CMK (cell line): ENCODE measurements around the gene NHP2.

Source experiments
- DNase-seq: peaks from one replicate; pipeline ENCODE4 v3.0.0-alpha.2; 2010; ENCODE audit warnings: low read depth

Gene NHP2

DNA sequence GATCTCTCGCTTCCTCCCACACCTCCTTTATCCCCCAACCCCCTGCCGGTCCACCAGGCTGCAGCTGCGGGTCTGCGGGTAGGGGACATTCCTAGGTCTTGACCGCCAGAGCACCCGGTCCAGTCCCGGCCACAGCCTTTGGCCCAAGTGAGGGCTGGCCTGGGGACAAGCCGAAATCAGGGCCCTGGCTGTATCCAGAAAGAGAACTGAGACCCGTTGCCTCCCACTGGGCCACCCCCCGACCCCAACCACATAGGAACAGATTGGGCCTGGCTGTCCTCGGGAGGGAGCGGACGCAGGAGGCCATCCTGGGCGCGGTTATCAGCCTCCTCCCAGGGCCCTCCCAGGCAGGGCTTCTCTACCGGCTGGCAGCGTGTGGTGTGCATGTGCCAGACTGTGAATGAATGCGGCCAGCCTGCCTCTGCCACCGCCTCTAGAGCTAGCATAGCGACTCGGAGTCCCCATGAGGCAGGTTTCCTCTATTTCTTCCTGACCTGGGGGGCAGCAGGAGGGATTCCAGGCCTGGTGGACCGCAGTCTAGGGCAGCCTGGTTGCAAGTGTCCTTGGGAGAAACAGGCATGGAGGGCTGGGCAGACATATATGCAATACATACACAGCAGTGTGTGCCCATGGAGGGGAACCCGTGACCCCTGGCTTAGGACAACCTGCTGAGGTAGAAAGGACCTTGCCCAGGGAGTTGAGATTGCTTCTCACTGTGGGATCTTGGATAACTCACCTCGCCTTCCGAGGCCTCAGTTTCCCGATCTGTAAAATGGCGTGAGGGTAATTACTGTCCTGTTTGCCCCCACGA is 39.2 kb downstream of the NHP2 start:
- no peak for DNase-seq

DNA sequence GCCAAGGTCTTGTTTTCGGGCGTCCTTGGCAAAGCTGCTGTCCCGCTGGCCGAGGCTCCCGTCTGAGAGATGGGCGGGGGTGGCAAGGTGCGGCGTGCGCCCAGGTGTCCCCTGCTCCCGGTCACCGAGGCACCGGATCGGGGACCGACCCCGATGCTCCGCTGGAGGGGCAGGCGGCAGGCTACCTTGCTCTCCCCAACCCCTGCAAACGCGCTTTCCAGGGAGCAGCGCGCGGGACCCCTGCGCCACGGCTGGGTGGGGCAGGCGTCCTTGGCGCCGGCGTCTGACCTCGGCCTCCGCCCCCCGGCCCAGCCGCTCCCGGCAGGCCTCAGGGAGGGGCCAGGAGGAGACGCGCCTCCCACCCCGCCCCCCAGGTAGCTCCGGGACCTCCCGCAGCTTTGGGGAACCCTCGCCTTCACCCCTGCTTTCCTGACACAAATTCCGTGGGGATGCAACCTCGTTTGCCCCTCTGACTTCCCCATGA is 39.8 kb downstream of the NHP2 start:
- DNase-seq, result no peak

DNA sequence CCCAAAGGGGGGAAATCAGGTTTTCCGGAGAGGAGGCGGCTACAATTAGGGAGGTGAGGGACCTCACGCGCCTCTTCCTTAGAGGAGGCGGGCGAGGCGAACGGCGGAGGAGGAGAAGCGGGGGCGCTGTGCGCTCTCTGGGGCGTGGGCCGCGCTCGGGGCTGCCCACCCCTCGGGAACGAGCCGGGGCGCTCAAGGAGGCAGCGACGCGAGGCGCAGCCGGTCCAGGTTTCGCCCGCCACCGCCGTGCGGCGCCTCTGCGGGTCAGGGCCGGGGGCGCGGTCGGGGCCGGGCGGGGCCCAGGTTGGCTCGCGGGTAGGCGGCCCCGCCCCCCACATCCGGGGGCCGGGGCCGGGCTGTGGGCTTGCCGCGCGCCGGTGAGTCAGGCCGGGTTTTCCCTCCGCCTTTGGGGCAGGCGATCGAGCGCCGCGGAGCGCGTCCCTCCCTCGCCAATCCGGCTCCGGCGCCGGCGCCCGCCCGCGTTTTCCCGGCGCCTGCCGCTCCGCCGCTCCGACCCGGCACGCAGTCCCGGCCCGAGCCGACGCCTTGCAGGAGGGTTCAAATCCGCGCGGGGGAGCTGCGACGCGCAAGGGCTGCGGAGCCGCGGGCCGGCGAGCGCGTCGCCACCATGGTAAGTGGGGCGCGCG is 40.4 kb downstream of the NHP2 start, which contains the start of gene N4BP3:
TSS of gene N4BP3 (plus strand) at position 392 of the 647 bp plus-strand sequence. CDS start 6,052 bp downstream, outside the sequence.
- DNase-seq, result no peak

- no peak for DNase-seq
Measured at GRCh38 chr5:178112545-178112944, 41.1 kb downstream of the NHP2 start.

GRCh38 chr5:178111925-178112324 is 41.8 kb downstream of the NHP2 start:
- no peak for DNase-seq

- DNase-seq, result no peak
Measured at GRCh38 chr5:178110511-178110910, 43.2 kb downstream of the NHP2 start.

GRCh38 chr5:178108966-178109365 is 44.7 kb downstream of the NHP2 start:
- DNase-seq, result no peak

- DNase-seq, result no peak
Measured at GRCh38 chr5:178108446-178108845, 45.2 kb downstream of the NHP2 start.

DNA sequence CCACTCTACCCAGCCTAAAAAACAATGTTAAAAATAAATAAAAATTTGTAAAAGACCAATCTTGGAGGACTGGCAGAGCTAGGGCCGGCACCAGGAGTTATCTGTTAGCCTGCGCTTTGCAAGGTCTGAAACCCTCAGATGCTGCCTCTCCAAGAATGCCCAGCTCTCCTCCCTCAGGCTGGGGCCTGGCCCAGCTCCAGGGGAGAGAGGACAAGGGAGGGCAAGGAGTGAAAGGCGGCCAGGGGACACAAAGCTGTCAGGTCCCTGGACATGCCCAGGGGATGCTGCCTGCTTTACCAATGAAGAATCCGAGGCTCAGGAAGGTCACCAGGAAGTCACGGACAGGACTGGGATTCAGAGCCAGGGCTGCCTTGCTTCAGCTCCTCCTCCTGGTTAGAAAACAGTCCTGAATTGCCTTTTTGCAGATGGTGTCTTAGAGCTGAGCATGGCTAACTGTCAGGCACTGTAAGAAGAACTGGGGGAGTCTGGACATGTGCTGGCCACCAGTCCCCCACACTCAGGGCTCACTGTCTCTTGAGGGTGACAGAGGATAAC is 45.9 kb downstream of the NHP2 start:
- no peak for DNase-seq

DNA sequence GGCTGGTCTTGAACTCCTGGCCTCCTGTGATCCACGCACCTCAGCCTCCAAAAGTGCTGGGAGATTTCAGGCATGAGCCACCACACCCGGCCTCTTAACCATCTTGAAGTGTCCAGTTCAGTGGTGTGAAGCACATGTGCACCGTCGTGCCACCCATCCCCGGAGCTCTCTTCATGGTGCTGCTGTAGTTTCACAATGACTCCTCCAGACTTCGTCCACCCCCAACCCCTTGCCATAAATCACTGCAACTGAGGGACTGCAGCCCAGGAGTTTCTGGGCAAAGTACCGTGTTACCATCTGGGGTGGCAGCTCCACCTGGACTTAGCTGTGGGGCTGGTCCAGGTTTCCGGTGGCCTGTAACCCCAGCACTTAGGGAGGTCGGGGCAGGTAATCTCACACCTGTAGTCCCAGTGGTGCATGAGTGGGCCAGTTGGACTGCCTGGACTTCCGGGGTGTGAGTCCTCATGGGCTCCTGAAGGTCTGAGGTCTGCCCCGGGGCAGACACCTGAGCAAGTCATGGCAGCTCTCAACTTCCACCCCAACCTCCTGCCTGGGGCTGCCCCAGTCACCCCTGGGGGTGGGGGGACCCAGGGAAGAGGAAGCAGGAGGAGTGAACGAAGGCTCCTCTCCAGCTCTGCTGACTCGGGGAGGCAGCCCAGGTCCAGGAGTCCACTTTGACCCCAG is 47.0 kb downstream of the NHP2 start:
- no peak for DNase-seq

GRCh38 chr5:178106086-178106485 is 47.6 kb downstream of the NHP2 start:
- no peak for DNase-seq

DNA sequence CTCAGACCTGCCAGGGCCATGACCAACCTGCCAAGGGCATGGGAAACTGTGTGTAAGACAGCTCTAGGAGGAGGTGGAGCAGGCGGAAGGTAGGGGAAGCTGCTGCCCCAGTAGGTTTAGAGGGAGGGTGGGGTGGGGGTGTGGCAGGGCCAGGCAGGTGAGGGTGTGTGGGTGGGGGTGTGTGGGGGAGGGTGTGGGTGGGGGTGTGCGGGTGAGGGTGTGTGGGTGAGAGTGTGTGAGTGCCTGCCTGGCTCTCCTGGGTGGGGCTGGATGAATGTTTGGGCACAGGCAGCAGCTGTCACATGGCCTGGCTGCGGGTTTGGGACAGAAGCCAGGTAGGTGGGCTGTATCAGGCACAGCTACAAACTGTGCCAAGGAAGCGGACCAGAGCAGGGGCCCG is 49.2 kb downstream of the NHP2 start:
- no peak for DNase-seq

- no peak for DNase-seq
Measured at GRCh38 chr5:178103612-178104011, 50.1 kb downstream of the NHP2 start.
